COR-L47 (cell line): ENCODE results near the gene TMEM132D.
A peak's percentile ranks its signal among the peaks of the same experiment; 100 is the strongest.
"Not testable (repeated sequence)": the region's sequence is repeated elsewhere in the genome, so short reads cannot be mapped to it uniquely, and the experiment has no call there.

Source experiments
- DNase-seq: peaks from one replicate; lab custom pipeline; 2025; lab: John Stamatoyannopoulos, UW

The TMEM132D gene

DNA sequence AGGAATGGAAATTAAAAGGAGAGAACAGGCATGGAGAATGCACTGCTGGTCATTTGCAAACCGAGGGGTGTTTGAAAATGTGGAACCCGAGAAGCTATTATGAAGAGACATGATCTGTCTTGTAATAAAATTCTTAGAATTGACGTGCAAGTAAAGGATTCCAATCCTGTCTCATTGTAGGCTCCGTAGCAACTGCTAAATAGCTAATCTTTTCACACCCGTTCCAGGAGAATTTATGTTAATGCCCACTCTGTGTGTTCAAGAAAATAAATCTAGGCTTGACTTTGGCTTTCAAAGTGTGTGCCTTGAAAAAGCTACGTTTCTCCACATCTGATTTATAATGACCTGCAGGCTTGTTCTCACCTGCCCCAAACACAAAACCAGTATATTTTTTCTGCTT is 669.6 kb downstream of the TMEM132D start:
- no peak for DNase-seq

DNA sequence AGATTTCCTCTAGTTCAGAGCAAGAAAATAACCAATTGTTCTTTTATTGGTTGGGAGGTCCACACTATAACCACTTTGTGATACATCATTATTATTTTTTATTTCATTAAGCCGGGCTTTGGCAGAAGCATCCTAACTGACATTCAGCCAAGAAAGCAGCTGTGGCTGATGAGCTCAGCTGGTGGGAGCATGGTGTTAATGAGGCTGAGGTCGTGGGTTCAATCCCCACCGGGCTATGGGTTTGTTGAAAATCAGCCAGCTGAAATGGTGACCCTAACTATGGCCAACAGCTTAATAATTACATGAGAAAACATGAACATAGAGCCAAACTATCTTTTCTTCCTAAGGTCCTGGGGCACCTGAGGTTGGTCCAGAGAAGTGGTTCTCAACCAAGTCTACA is 672.3 kb downstream of the TMEM132D start:
- no peak for DNase-seq

DNA sequence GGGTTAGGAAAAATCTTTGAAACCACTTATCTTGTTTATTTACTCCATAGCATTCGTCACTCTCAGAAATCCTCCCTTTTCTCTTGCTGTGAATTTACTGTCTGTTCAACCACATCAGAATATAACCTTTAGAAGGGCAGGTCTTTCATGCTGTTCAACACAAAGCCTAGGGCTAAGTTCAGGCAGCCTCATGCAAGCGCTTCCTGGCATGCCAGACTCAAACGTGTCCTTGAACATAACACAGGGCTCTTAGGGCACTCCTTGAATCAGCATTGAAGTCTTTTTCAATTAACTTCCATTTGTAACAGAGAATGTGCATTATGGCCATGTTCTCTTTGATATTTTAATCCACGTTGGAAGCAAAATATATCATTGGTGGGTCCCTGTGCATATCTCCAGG is 672.8 kb downstream of the TMEM132D start:
- no peak for DNase-seq

DNA sequence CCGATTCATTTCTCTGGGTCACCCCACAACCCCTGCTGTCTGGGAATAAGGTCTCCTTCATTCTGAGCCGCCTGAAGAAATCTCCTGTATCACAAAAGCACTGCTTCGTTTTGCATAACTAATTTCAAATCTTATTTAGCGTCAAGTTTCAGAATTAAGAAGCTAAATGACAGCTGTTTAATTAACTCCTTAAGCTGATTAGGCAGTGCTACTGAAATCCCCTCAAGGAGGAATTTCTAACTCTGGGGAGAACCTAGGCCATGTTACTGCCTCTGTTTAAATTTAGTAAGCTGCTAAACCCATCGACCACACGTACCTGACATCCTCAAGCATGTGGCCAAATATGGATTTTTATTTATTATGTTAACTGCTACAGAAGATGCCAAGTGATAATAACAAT is 677.0 kb downstream of the TMEM132D start:
- DNase-seq: no peak

DNA sequence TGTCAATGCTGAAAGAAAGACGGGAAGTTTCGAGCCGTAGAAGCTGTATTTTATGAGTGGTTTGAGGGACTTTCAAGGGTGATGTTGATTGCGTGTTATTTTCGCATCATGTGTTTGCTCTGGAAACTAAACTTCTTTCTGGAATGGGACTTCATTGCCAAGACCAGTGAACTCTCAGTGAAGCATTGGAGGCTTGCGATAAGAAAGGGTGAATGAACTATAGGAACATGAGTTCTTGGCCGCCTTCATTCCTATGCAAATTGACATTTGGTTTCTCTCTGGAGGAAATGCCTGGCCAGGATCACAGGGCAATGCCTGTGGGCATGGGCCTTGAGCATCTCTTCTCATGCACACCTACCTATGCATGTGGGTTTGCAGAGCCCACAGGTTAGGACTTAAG is 677.8 kb downstream of the TMEM132D start:
- no peak for DNase-seq

DNA sequence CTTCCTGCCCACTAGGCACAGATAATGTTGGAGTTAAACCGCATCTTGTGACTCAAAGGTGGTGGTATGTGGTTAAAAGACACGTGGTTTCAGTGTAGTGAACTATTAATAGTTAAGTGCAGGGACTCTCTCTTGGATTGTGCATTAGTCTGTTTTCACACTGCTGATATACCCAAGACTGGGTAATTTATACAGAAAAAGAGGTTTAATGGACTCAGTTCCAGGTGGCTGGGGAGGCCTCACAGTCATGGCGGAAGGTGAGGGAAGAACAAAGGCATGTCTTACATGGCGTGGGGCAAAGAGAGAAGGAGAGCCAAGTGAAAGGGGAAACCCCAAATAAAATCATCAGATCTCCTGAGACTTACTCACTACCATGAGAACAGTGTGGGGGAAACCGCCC is 688.3 kb downstream of the TMEM132D start:
- no peak for DNase-seq

DNA sequence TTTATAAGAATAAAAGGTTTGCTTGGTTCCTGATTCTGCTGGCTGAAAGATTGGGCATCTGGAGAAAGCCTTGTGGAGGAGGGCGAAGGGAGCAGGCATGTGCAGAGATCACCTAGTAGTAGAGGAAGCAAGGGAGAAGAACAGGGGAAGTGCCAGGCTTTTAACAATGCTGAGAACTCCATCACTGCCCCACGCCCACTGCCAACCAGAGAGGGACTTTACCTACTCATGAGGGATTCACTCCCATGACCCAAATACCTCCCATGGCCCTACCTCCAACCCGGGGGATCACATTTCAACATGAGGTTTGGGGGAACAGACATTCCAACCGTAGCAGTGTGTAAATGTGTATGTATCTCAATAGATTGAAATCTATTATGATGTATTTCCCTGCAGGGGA is 690.3 kb downstream of the TMEM132D start:
- no peak for DNase-seq

DNA sequence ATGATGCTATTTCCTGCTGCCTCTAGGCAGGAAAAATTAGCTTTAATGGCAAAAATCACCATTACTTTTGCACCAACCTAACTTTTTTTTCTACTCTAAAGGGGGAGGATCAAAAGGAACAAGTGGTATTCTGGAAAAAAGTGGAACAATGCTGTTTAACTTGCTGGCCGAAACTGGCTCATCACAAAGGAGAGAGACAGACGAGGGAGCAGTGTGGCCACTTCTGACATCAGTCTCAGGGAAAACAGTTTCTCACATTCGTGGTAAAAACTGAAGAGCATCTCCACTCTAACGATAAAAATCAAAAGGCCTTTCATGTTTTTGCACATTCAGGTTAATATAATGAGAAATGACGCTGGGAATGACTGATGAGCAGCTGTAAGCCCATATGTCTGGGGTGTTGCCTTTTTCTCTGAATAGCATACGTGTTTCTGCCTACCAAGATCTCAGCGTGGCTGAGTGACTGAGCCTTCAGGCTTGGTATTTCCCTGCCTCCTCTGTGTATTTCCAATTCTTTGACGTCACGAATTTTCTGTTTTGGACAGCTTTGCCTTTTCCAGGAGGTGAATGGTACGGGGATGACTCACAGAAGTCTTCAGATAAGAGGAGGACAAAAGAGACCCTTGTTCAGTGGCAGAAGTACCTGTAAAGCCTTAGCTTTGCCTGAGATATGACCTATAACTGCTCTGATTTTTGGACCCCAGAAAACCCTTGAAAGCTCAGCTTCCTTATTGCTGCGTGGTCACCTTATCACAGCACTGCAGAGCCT is 691.8 kb downstream of the TMEM132D start:
- DNase-seq: no peak

DNA sequence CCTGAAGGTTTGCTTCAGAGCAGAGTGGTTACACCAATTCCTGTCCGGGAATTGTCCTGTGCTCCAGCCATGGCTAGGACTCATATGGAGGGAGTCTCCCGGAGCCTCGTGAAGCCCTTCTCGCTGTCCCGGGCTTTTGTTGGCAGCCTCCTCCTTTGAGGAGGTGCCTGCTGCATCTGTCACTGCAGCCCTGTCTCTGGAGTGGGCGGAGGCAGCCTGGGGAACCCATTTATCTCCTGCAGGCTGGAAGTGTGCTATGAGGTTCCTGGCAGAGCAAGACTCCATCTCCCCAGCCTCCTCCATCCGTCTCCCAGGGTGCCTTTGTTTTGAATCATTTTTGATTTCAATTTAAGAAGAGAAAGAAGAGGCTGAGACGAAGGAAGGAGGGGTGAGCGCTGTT is 695.3 kb downstream of the TMEM132D start:
- no peak for DNase-seq

DNA sequence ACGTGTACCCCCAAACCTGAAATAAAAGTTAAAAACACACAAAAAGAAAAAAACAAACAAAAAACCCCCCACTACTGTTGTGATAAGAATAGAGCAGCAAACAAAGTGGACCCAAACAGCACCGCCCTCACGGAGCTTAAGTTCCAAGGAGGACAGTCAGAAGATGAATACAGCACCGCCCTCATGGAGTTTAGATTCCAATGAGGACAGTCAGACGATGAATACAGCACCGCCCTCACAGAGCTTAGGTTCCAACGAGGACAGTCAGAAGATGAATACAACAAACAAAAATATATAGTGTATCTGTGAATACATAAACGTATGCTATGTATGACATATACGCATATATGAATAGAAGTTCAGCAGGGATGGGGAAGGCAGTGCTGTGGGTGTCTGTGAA is 696.7 kb downstream of the TMEM132D start:
- DNase-seq: no peak

DNA sequence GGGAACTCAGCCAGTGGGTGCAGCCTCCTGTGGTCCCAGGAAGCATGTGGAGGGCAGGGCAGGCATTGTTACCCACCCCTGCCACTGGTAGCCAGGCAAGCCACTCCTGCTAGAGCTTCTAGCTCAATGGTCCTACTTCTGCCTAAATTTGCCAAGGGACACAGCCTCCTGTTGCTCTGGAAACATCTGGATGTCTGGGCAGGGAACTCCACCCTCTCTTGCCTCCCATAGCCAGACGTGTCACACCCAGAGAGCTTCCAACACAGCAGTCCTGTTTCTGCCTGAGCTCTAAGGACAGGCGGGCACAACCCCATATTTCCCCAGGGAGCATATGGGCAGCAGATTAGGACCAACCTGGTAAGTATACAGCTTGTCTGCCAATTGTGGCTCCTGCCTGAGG is 700.4 kb downstream of the TMEM132D start:
- no peak for DNase-seq

DNA sequence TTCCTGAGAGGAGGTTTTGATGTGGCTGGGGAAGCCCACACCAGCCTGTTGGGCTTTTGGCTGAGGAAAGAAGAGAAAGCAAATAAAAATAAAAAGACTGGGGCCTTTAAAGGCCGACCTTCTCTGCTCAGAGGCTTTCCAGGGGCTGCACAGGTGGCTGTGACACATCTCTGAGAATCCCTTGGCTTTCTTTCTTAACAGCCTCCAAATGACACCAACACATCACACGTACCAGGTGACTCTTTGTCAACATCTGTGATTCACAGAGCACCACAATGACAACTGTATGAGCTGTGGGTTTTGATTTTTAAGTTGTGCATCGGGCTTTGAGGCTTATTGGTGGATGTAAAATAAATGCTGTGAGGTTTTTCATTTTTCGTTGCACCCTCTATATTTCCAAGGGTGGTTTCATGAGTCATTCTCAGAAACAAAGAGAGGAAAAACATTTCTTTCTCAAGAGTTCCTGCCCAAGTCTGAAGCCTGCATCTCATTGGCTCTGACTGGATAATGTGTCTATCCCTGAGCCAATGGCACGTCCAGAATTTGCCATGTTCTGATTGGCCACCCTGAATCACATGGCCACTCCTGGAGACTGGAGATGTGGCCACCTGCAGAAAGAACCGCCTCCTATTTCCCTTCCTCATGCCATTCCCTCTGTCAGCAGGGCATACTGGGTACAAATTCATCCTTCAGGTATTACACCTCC is 701.6 kb downstream of the TMEM132D start:
- no peak for DNase-seq

DNA sequence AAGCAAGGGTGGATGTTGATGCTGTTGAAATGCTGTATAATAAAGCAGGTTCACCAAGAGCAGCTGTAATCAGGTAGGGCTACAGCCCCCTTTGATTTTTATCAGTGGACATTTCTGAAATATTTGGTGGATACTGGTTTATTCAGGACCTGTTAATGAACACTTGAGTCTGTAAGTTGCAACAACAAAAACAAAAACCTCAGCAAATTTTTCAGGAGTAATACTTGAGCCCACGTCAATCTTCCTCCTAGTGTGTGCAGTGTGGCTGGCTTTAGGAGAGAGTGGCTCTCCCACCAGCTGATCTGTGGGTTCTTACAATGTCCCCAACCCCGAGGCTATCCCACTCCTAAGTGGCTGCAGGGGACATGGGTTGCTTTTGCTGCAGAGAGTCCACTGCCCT is 702.8 kb downstream of the TMEM132D start:
- DNase-seq: no peak

DNA sequence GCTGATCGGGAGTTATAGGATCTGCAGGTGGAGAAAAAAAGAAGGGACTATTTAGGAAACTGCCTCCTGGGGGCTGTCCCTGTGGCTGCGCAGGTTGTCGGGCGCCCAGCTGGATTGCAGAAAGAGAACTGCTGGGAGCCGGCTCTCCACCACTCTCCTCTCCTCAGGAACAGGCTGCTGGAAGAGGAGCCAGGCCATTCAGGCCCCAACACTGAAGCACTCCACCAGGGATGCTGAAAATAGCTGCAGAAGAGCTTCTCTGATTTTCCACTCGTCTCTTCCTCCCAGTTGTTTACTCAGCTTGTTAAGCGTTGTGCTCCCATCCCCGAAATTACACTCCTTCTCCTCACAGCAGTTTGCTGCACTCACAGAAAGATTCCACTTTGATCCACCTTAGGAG is 703.2 kb downstream of the TMEM132D start:
- DNase-seq: no peak

DNA sequence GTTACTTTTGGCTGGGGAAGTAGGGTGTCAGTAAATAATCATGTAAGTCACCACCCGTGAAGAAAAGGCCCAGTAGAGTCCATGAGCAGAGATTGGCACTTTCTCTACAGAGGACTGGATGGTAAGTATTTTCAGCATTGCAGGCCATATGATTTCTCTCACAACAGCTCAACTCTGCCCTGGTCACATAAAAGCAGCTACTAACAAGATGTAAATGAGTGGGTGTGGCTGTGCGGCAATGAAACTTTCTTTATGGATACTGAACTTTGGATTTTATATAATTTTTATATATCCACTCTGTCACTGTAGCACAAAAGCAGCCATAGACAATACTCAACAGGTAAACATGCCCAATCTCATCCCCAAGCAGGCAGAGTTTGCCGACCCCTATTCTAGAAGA is 706.9 kb downstream of the TMEM132D start:
- no peak for DNase-seq

DNA sequence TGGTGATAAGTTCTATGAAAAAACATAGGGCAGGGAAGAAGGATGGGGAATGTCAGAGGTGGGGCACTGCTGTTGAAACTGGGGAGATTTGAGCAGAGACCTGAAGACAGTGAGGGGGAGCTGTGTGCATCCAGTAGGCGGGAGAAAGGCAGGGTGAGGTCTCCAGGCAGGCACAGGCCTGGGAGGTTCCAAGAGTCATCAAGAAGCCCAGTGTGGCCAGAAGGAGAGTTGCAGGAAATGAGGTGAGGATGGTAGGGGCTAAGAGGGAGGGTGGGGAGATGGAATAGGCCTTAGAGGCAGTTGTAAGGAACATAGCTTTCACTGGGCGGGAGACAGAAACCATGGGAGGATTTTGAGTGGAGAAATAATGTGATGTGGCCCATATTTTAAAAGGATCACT is 708.7 kb downstream of the TMEM132D start:
- no peak for DNase-seq

DNA sequence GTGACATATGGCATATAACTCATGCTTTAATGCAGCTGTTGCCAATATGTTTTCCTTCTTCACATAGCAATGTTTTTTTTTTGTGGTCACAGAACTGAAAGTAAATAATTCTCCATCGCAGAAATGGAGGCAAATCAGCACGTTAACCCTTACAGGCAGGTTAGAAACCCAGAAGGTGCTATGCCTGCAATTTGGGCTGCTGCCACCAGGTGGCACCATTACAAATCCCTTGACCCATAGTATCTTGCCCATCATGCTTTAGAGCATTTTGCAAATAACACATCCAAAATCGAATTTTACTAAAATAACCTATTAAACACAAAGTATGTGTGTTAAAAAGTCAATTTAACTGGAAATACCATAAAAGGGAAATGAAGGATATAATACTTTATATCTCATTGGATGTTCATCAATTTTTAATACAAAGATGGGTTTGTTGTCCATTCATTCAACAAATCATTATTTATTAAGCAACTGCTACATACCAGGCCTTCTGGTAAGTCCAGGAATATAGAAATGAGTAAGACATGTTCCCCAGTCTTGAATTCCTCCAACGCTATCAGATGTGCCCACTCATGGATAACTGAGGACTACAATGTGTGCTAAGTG is 710.5 kb downstream of the TMEM132D start:
- DNase-seq: no peak

DNA sequence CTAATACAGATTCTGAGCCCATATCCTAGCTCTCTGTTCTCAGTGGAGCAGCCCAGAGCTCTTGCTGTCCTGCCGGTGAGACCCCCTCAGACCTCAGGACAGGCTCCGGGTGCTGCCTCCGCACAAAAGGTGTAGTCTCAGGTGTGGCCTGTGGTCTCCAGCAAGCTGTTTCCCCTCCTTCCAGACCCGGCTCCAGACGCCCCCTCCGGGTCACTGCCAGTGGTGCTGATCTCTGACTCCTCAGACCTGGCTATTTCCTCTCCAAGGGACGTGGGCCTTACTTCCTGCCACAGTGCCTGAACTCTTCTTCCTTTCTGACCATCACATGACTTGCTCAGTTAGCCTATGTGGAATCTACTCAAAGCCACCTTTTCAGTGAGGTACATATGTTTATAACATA is 713.0 kb downstream of the TMEM132D start:
- DNase-seq: no peak

DNA sequence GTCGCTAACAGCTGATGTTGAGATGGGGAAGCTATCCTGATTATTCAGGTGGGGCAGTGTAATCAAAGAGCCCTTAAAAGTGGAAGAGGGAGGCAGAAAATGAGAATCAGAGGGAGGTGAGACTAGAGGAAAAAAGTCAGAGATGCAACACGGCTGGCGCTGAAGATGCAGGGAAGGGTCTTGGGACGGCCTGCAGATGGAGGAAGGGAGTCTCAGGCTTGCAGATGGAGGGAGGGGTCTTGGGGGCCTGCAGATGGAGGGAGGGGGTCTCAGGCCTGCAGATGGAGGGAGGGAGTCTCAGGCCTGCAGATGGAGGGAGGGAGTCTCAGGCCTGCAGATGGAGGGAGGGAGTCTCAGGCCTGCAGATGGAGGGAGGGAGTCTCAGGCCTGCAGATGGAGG is 713.9 kb downstream of the TMEM132D start:
- not testable (repeated sequence) for DNase-seq

DNA sequence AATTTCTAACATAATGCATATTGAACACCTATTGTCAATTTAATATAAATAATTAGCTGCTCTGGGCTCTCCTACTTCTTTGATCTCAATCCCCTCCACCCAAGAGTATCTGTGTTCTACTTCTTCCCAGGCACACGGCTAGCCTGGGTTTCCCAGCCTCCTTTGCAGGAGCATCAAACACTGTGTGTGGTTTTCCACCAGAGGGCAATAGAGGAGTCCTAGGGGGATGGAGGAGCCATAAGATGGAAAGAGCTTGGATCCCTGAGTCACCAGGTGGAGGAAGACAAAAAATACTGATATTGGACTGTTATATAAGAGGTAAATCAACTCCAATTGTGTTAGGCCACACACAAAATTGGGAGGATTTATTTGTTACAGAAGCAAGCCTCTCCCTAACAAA is 716.9 kb downstream of the TMEM132D start:
- DNase-seq: peak; percentile 3

DNA sequence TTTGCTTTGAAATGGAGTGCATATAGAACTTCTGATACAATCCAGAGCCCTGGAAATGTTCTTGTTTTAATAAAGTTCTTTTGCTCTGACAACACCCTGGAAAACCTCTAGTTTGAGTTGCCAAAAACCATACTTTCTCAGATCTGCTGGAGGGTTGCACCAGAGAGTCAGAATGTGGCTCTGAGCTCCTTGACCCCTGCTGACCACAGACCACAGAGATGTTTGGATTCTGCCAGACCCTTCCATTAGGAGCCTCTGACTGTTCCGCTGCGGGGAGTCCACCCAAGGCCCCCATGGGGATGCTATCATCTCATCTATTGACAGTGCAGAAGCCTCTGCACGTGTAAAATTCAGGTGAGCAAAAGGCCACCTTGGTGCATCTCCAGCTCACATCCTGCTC is 718.0 kb downstream of the TMEM132D start:
- DNase-seq: no peak

DNA sequence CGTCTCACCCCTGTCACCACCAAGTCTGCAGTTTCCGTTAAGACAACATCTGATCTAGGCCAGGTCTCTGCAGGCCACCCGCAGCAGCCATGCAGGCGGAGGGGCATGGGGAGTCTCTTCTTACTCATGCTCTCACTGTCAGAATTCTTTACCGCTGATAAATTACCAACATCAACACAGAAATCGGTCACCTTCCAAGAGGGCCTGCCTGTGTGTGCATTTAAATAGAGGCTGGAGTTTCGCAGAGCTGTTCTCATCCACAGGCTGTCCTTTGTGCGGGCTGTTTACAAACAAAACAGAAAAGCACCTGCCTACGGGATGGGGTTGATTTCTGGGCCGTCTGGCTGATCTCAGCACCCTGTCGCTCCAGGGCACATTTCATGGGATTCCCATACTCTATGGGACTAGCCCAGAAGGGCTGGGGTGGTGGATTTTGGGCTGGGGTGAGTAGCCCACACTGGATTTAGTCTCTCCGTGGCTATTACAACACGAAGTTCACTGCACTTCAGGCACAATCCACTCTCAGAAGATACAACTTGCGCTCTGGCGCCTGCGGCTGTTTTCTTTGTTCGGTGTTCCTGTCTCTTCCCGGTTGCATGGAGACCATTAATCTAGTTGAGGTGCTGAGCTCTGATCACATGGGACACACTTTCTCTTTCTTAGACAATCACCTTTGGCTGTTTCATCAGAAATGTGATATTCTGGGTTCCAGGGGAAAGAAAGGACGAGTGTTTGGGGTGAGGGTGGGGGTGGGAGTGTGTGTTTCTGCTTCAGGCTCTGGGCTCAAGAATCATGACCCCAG is 719.5 kb downstream of the TMEM132D start:
- no peak for DNase-seq
